Nephron progenitor cell (in vitro differentiated cells): ENCODE results near the gene TGFA.

Experiments
- DNase-seq: peaks from one replicate; pipeline ENCODE4 v3.0.0; 2021
- H3K27ac Mint-ChIP-seq: 2 replicates; pipeline ENCODE4 v1.8.0; 2021; ENCODE audit warnings: mild to moderate bottlenecking, moderate library complexity, mixed read lengths
- H3K27me3 Mint-ChIP-seq: 2 replicates; pipeline ENCODE4 v1.8.0; 2021; ENCODE audit warnings: mild to moderate bottlenecking, low read depth, mixed read lengths; ENCODE audit not compliant: poor library complexity
- H3K36me3 Mint-ChIP-seq: 2 replicates; pipeline ENCODE4 v1.8.0; 2021; ENCODE audit warnings: low read depth, mixed read lengths
- H3K4me1 Mint-ChIP-seq: 2 replicates; pipeline ENCODE4 v1.8.0; 2021; ENCODE audit warnings: mixed read lengths
- H3K4me3 Mint-ChIP-seq: 2 replicates; pipeline ENCODE4 v1.8.0; 2021; ENCODE audit warnings: mild to moderate bottlenecking, moderate library complexity, mixed read lengths
- H3K9me3 Mint-ChIP-seq: 2 replicates; pipeline ENCODE4 v1.8.0; 2021; ENCODE audit warnings: mild to moderate bottlenecking, moderate library complexity, mixed read lengths
- CTCF ChIP-seq: fragments of 200-600 bp; sonication (generic); IDR thresholded peaks from 2 replicates; pipeline ENCODE4 v1.5.0; 2021; ENCODE audit warnings: antibody characterized with exemption

TGFA gene

GRCh38 chr2:70552501-70553333 is 909 bp downstream of the TGFA start:
- H3K4me3 Mint-ChIP-seq: peak overlapping the region; percentile 90
- peaks cover 79% of the 10 kb centered on the region for H3K4me1 Mint-ChIP-seq
- no peaks in the 10 kb centered on the region for H3K9me3 Mint-ChIP-seq
- H3K27ac Mint-ChIP-seq: peak overlapping the region; percentile 11
- TF ChIP-seq CTCF: no peak
- DNase-seq: peak; percentile 38
- H3K36me3 Mint-ChIP-seq: no peaks in the 10 kb centered on the region
- H3K27me3 Mint-ChIP-seq: peaks cover 43% of the 10 kb centered on the region

- no peaks in the 10 kb centered on the region for H3K9me3 Mint-ChIP-seq
- no peaks in the 10 kb centered on the region for H3K36me3 Mint-ChIP-seq
- no peak overlapping the region for H3K27ac Mint-ChIP-seq
- no peak for DNase-seq
- H3K27me3 Mint-ChIP-seq: peaks cover 39% of the 10 kb centered on the region
- peak overlapping the region; percentile 62 for H3K4me3 Mint-ChIP-seq
- TF ChIP-seq CTCF: no peak
- peaks cover 63% of the 10 kb centered on the region for H3K4me1 Mint-ChIP-seq
Measured at GRCh38 chr2:70551167-70551566, 2.5 kb downstream of the TGFA start.

GRCh38 chr2:70549962-70550361 is 3.7 kb downstream of the TGFA start:
- no peaks in the 10 kb centered on the region for H3K36me3 Mint-ChIP-seq
- H3K4me1 Mint-ChIP-seq: peaks cover 58% of the 10 kb centered on the region
- no peak overlapping the region for H3K4me3 Mint-ChIP-seq
- peaks cover 38% of the 10 kb centered on the region for H3K27me3 Mint-ChIP-seq
- H3K27ac Mint-ChIP-seq: no peak overlapping the region
- no peaks in the 10 kb centered on the region for H3K9me3 Mint-ChIP-seq
- no peak for TF ChIP-seq CTCF
- no peak for DNase-seq

GRCh38 chr2:70549064-70549710 is 4.4 kb downstream of the TGFA start:
- no peak overlapping the region for H3K4me3 Mint-ChIP-seq
- DNase-seq: no peak
- H3K4me1 Mint-ChIP-seq: peaks cover 52% of the 10 kb centered on the region
- H3K27me3 Mint-ChIP-seq: peaks cover 32% of the 10 kb centered on the region
- no peaks in the 10 kb centered on the region for H3K9me3 Mint-ChIP-seq
- TF ChIP-seq CTCF: no peak
- H3K36me3 Mint-ChIP-seq: no peaks in the 10 kb centered on the region
- H3K27ac Mint-ChIP-seq: no peak overlapping the region

- Mint-ChIP-seq H3K27me3 (peaks cover 31% of the 10 kb centered on the region), H3K4me3 (peak overlapping the region; percentile 10), H3K36me3 (no peaks in the 10 kb centered on the region), H3K9me3 (no peaks in the 10 kb centered on the region), H3K27ac (no peak overlapping the region), H3K4me1 (peaks cover 49% of the 10 kb centered on the region)
- no peak for TF ChIP-seq CTCF
- DNase-seq: no peak
Measured at GRCh38 chr2:70548233-70548632, 5.4 kb downstream of the TGFA start.

GRCh38 chr2:70546885-70547284 is 6.7 kb downstream of the TGFA start:
- no peak for TF ChIP-seq CTCF
- Mint-ChIP-seq H3K4me1 (peaks cover 42% of the 10 kb centered on the region), H3K36me3 (no peaks in the 10 kb centered on the region), H3K27me3 (peaks cover 18% of the 10 kb centered on the region), H3K9me3 (no peaks in the 10 kb centered on the region), H3K27ac (no peak overlapping the region), H3K4me3 (no peak overlapping the region)
- DNase-seq: no peak
